CD4-positive, alpha-beta T cell (primary cell): ENCODE data around the gene TRH. TPM values are rescaled to one million over a fixed set of nuclear protein-coding genes. Genes with fewer than 3 reads are reported as not detected.

Experiments used
- ATAC-seq: fragments of 200-7000 bp; cut with Tn5 transposase; one replicate; pipeline ENCODE4 v1.10.0; 2022; ENCODE audit warnings: mild to moderate bottlenecking; ENCODE audit not compliant: poor library complexity
- CTCF ChIA-PET: fragments of 350-600 bp; sonication (Branson Sonifier 250); formaldehyde crosslinking; loops from one replicate; lab custom pipeline; 2021; ENCODE audit warnings: antibody characterized with exemption, inconsistent platforms; lab: Charles Lee
- POLR2A ChIA-PET: fragments of 350-600 bp; sonication (Branson Sonifier 250); formaldehyde crosslinking; loops from one replicate; lab custom pipeline; 2021; ENCODE audit warnings: antibody characterized with exemption, inconsistent platforms; lab: Charles Lee
- DNase-seq, 14 experiments: peaks; one replicate each; pipeline ENCODE4 v3.0.0-alpha.2; 2013 to 2020; ENCODE audit warnings: mixed read lengths in 2 of 14
- H3K27ac ChIP-seq, 2 donors: one replicate each; pipeline versions ENCODE4 v1.5.1 to v1.7.0; 2013; ENCODE audit warnings: low read length in 2 of 2, low read depth in 1 of 2, mild to moderate bottlenecking in 1 of 2
- H3K27me3 ChIP-seq, 2 experiments: 1 replicate in 1 of 2; 2 replicates in 1 of 2; pipeline versions ENCODE4 v1.6.1 to v1.7.0; 2013; ENCODE audit warnings: low read length in 2 of 2, control low read depth in 1 of 2, mild to moderate bottlenecking in 1 of 2, moderate library complexity in 1 of 2; ENCODE audit not compliant: insufficient read depth in 2 of 2, control insufficient read depth in 1 of 2
- H3K36me3 ChIP-seq: one replicate; pipeline ENCODE4 v1.6.1; 2013; ENCODE audit warnings: low read length, control low read depth; ENCODE audit not compliant: insufficient read depth
- H3K4me1 ChIP-seq: one replicate; pipeline ENCODE4 v1.6.1; 2013; ENCODE audit warnings: low read length, control low read depth; ENCODE audit not compliant: insufficient read depth
- H3K4me3 ChIP-seq: one replicate; pipeline ENCODE4 v1.5.1; 2013; ENCODE audit warnings: mild to moderate bottlenecking, low read length, moderate library complexity
- H3K9me3 ChIP-seq, 2 experiments: 1 replicate in 1 of 2; 2 replicates in 1 of 2; pipeline versions ENCODE4 v1.6.1 to v1.7.0; 2013; ENCODE audit warnings: low read length in 2 of 2, mild to moderate bottlenecking in 2 of 2, control low read depth in 1 of 2, moderate library complexity in 1 of 2; ENCODE audit not compliant: control insufficient read depth in 1 of 2, insufficient read depth in 1 of 2
- H3K27ac Mint-ChIP-seq: one replicate; pipeline ENCODE4 v1.8.0; 2020; ENCODE audit warnings: mixed read lengths
- H3K27me3 Mint-ChIP-seq: one replicate; pipeline ENCODE4 v1.8.0; 2021; ENCODE audit warnings: mixed read lengths
- H3K36me3 Mint-ChIP-seq: one replicate; pipeline ENCODE4 v1.8.0; 2021; ENCODE audit warnings: low read depth, mixed read lengths
- H3K4me1 Mint-ChIP-seq: one replicate; pipeline ENCODE4 v1.8.0; 2021; ENCODE audit warnings: low read depth, mixed read lengths
- H3K4me3 Mint-ChIP-seq: one replicate; pipeline ENCODE4 v1.8.0; 2020; ENCODE audit warnings: mild to moderate bottlenecking, mixed read lengths
- H3K9me3 Mint-ChIP-seq: one replicate; pipeline ENCODE4 v1.8.0; 2020; ENCODE audit warnings: mixed read lengths
- CTCF ChIP-seq: fragments of 200-600 bp; IDR thresholded peaks from one replicate; pipeline ENCODE4 v1.8.0; 2022; ENCODE audit warnings: antibody characterized with exemption, mild to moderate bottlenecking
- intact Hi-C, 2 experiments: fragments of 100-400 bp; cut with DNase I in 1 of 2; cut with micrococcal nuclease in 1 of 2; formaldehyde crosslinking; loops; one replicate each; pipeline versions ENCODE4 v1.15.1 to v1.9.0; 2023 to 2025; cut with DNase I, micrococcal nuclease
- total RNA-seq, 174 experiments: library from RNA in 2 of 174; stranded (reverse) in 2 of 174; gene quantifications; one replicate each; pipeline ENCODE4 v1.2.3 and lab custom pipeline; 2021 to 2026

Gene TRH
- total RNA-seq, 2 experiments from 2014 or later, result not detected

GRCh38 chr3:129942296-129942695 lies 32.2 kb upstream of the TRH start:
- Mint-ChIP-seq H3K4me3 (no peak overlapping the region), H3K27ac (no peak overlapping the region), H3K36me3 (no peaks in the 10 kb centered on the region), H3K9me3 (no peaks in the 10 kb centered on the region), H3K27me3 (no peaks in the 10 kb centered on the region), H3K4me1 (no peaks in the 10 kb centered on the region)
- Histone ChIP-seq H3K27me3 (no peaks in the 10 kb centered on the region), H3K36me3 (no peaks in the 10 kb centered on the region), H3K9me3 (no peaks in the 10 kb centered on the region), H3K4me1 (no peaks in the 10 kb centered on the region), H3K4me3 (no peak overlapping the region), H3K27ac (no peak overlapping the region)
- ChIA-PET POLR2A (no interaction called here), CTCF (no interaction called here)
- DNase-seq, result peak in 7 of 14 experiments; percentile 7 to 57 (median 13)
- intact Hi-C loops, result loop anchor here in 1 of 2 experiments (5.0 kb wide), 1 partner anchor 60 kb away; no protein-coding TSS in a partner anchor
- TF ChIP-seq CTCF, result peak; percentile 12
- ATAC-seq, result peak; percentile 43

GRCh38 chr3:129943020-129943419 lies 31.5 kb upstream of the TRH start:
- ATAC-seq (no peak), DNase-seq (no peak)
- H3K36me3 Mint-ChIP-seq, result no peaks in the 10 kb centered on the region
- CTCF ChIA-PET, result no interaction called here
- no peak overlapping the region for H3K4me3 Mint-ChIP-seq
- no peak overlapping the region for H3K27ac Mint-ChIP-seq
- no peaks in the 10 kb centered on the region for H3K9me3 Mint-ChIP-seq
- H3K4me1 ChIP-seq, result no peaks in the 10 kb centered on the region
- H3K27me3 ChIP-seq, result no peaks in the 10 kb centered on the region
- no peak overlapping the region for H3K4me3 ChIP-seq
- H3K9me3 ChIP-seq, result no peaks in the 10 kb centered on the region
- H3K36me3 ChIP-seq, result no peaks in the 10 kb centered on the region
- no peak for TF ChIP-seq CTCF
- POLR2A ChIA-PET, result no interaction called here
- no peak overlapping the region for H3K27ac ChIP-seq
- no peaks in the 10 kb centered on the region for H3K4me1 Mint-ChIP-seq
- H3K27me3 Mint-ChIP-seq, result peaks cover 4% of the 10 kb centered on the region
- intact Hi-C loops, result loop anchor here in 1 of 2 experiments (5.0 kb wide), 1 partner anchor 59 kb away; no protein-coding TSS in a partner anchor

GRCh38 chr3:129944709-129945108 lies 29.8 kb upstream of the TRH start:
- H3K4me1 ChIP-seq, result no peaks in the 10 kb centered on the region
- Mint-ChIP-seq H3K9me3 (no peaks in the 10 kb centered on the region), H3K27ac (no peak overlapping the region), H3K4me3 (no peak overlapping the region), H3K36me3 (no peaks in the 10 kb centered on the region), H3K4me1 (no peaks in the 10 kb centered on the region), H3K27me3 (peaks cover 5% of the 10 kb centered on the region)
- ATAC-seq, result no peak
- H3K27ac ChIP-seq, result no peak overlapping the region
- no peak for DNase-seq
- ChIA-PET CTCF (no interaction called here), POLR2A (no interaction called here)
- no peaks in the 10 kb centered on the region for H3K9me3 ChIP-seq
- no peak for TF ChIP-seq CTCF
- no peak overlapping the region for H3K4me3 ChIP-seq
- H3K27me3 ChIP-seq, result peaks cover 0 to 4% of the 10 kb centered on the region in 2 experiments
- intact Hi-C loops, result loop anchor here in 1 of 2 experiments (5.0 kb wide), 1 partner anchor 58 kb away; no protein-coding TSS in a partner anchor
- H3K36me3 ChIP-seq, result no peaks in the 10 kb centered on the region
